GM18909 (cell line): ENCODE results near the gene METTL14.

Experiments used
- ATAC-seq: cut with Tn5 transposase; IDR thresholded peaks from one replicate; pipeline ENCODE4 v1.9.1; 2021; ENCODE audit warnings: mild to moderate bottlenecking; ENCODE audit not compliant: unreplicated experiment, poor library complexity

METTL14 gene

GRCh38 chr4:118756958-118757357, 71.8 kb downstream of the METTL14 start:
- ATAC-seq, result no peak

- no peak for ATAC-seq
Observed at GRCh38 chr4:118757761-118758251, 72.6 kb downstream of the METTL14 start.

DNA sequence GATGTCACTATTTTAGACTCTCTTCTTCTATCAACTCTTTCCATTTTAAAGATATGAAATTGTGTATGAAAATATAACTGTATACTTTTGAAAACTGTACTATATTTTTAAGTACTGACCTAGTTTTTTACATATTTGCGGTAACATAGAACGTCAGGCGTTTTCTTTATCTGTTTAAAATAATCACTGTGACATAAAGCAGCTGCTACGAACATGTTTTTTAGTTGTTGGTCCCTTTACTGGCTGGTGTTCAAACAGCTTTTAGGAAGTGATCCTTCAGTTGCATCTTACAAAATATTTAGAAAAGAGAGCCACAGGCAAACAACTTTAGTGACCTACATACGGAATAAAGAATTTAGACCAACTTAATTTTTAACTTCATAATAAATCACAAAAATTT, 73.1 kb downstream of the METTL14 start:
- ATAC-seq, result no peak

DNA sequence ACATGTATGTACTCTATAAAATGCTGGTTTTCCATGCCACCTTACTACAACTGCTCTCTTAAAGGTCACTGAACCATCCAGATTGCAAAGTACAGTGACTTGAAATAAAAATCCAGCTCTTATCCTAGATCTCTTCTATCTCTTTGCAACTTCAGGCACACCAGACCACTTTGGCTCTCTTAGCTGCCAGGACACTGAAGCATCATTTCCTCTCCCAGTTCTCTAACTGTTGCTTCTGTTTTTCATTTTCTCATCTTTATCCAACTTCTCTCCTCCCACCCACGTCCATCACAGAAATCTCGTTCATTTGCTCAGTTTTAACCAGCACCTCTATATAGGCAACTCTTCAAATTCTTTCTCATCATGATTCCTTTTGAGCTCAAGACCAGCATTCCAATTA, 74.3 kb downstream of the METTL14 start:
- no peak for ATAC-seq

DNA sequence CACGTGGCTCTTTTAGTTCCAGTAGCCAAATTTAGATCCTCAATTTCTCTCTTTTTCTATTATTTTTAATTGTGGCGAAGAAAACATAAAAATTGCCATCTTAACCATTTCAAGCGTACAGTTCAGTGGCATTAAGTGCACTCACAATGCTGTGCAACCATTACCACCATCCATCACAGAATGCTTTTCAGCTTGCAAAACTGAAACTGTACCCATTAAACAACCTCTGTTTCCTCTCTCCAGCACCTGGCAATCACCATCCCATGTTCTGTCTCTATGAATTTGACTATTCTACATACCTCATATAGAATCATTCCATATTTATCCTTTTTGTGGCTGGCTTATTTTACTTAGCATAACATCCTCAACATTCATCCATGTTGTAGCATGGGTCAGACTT, 74.9 kb downstream of the METTL14 start:
- ATAC-seq, result peak; percentile 46

- ATAC-seq, result peak; percentile 98
Observed at GRCh38 chr4:118760493-118760892, 75.3 kb downstream of the METTL14 start.

DNA sequence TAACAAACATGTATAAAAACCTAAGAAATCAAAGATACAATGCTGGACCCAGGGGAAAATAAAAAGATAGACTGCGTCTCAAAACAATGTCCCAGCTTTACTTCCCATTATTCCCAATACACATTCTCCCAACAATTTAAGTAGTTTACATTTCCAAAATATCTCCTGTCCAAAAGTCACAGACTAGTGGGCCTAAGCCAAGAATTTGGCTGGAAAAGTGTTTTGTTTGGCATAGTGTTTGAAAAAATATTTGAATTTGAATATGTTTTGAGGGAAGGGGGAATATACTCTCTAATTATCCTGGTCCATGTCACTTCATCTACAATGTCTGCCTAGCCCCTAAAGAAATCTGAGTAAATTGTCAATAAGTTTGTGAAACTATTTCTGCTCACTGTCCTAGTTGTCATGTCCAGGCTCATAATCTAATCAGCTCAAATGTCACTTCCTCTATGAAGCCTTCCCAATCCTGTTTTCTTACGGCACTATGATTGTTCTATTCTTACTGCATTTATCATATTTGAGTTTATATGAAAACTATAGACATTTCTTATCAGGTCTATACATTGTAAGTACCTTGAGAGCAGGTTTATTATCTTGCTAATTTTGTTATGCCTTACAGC, 76.3 kb downstream of the METTL14 start:
- ATAC-seq, result no peak

DNA sequence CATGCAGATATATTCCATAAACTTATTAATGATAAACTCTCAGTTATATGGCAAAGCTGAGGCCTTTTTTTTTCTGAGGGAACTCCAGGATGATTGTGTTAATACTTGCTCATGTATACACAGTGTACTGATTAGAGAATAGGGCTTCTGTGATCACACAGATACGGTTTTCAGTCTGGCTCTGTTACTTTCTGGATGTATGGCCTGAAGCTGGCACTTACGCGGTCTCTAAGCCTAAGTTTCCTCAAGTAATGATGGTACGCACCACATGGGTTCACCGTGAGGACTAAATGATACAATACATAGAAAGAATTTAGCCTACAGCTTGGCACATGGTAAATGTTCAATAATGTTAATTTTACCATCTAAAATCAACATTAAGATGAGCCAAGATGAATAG, 77.0 kb downstream of the METTL14 start:
- ATAC-seq, result no peak

DNA sequence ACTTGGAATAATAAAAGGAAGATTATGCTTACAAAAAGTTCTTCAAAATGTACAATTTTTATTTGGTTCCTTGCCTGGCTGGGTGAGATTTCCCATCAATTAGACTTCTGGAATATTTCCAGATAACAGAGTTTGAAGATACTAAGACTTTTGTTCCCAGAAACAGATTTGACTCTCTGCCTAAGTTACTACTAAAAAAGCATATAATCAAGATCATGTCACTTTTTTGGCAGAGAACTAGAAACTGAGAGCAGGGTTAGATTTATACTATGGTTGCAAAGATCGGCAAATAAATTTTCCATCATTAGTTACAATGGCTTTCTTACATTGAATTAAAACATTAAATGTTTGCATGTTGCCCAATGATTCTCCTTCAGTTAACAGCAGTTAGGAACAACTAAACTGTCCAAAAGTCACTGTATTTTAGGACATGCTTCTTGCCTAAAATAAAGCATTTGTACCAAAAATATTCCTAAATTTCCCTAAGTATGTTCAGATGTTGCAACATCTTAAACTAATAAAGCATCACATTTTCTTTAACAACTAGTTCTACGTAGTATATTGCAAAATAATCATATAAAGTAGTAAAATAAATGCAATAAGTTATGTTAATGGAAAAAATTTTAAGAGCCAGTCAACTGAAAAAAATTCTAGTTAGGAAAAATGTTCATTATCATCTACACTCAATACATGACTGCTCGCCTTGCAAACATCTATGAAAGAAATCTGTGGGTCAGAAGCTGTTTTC, 77.7 kb downstream of the METTL14 start:
- ATAC-seq, result no peak
